GM23338 (cell line): ENCODE measurements around the gene TRIM73.
"Not testable (repeated sequence)": the region's sequence is repeated elsewhere in the genome, so short reads cannot be mapped to it uniquely, and the experiment has no call there.

Source experiments
- CREB1 ChIP-seq: fragments of 250-450 bp; sonication (Bioruptor Pico); IDR thresholded peaks from 2 replicates; pipeline ENCODE4 v1.5.0; 2020; ENCODE audit warnings: low read depth, mild to moderate bottlenecking, moderate library complexity
- CTCF ChIP-seq, 2 experiments: fragments of 200-600 bp in 1 of 2; sonication (generic) in 1 of 2; conservative IDR thresholded peaks; 2 replicates each; pipeline versions ENCODE4 v1.5.1 to v1.6.1; 2016 to 2017; ENCODE audit warnings: antibody characterized with exemption in 2 of 2, low read depth in 2 of 2, mild to moderate bottlenecking in 2 of 2, moderate library complexity in 1 of 2
- EZH2 ChIP-seq: fragments of 200-600 bp; sonication (generic); IDR thresholded peaks from one replicate; pipeline ENCODE4 v1.8.0; 2017; ENCODE audit warnings: antibody characterized with exemption, mild to moderate bottlenecking, low read depth; ENCODE audit not compliant: unreplicated experiment
- EZH2phosphoT487 ChIP-seq: fragments of 200-600 bp; sonication (generic); IDR thresholded peaks from one replicate; pipeline ENCODE4 v1.8.1; 2018; ENCODE audit warnings: antibody characterized with exemption; ENCODE audit not compliant: unreplicated experiment
- JUNB ChIP-seq: IDR thresholded peaks from one replicate; pipeline ENCODE4 v1.6.1; 2016; ENCODE audit warnings: antibody characterized with exemption; ENCODE audit not compliant: unreplicated experiment
- POLR2AphosphoS5 ChIP-seq: IDR thresholded peaks from 2 replicates; pipeline ENCODE4 v1.6.1; 2016; ENCODE audit warnings: antibody characterized with exemption, low read depth
- REST ChIP-seq: IDR thresholded peaks from one replicate; pipeline ENCODE4 v1.6.1; 2018; ENCODE audit warnings: antibody characterized with exemption; ENCODE audit not compliant: unreplicated experiment
- STAT1 ChIP-seq: IDR thresholded peaks from one replicate; pipeline ENCODE4 v1.6.1; 2016; ENCODE audit warnings: antibody characterized with exemption; ENCODE audit not compliant: unreplicated experiment
- ZNF462 ChIP-seq: fragments of 250-450 bp; sonication (Bioruptor Pico); IDR thresholded peaks from 2 replicates; pipeline ENCODE4 v1.5.0; 2020; ENCODE audit warnings: mild to moderate bottlenecking, moderate library complexity
- TF ChIP-seq, protein P1 (sequence below): IDR thresholded peaks from 2 replicates; pipeline ENCODE4 v1.6.1; 2016; ENCODE audit warnings: antibody characterized with exemption

GRCh38 chr7:75419693-75420092, 24.3 kb downstream of the TRIM73 start:
- not testable (repeated sequence) for TF ChIP-seq CTCF (conservative IDR thresholded peaks at IDR 0.05; ENCODE audit: low read depth in 2 of 2); CREB1 (CRISPR knock-in tag); REST; POLR2AphosphoS5; EZH2; EZH2phosphoT487; JUNB; ZNF462; STAT1
- TF ChIP-seq, protein P1, sequence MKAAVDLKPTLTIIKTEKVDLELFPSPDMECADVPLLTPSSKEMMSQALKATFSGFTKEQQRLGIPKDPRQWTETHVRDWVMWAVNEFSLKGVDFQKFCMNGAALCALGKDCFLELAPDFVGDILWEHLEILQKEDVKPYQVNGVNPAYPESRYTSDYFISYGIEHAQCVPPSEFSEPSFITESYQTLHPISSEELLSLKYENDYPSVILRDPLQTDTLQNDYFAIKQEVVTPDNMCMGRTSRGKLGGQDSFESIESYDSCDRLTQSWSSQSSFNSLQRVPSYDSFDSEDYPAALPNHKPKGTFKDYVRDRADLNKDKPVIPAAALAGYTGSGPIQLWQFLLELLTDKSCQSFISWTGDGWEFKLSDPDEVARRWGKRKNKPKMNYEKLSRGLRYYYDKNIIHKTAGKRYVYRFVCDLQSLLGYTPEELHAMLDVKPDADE: not testable (repeated sequence)
